Measurements from ENCODE around the gene VASN.

VASN gene

DNA sequence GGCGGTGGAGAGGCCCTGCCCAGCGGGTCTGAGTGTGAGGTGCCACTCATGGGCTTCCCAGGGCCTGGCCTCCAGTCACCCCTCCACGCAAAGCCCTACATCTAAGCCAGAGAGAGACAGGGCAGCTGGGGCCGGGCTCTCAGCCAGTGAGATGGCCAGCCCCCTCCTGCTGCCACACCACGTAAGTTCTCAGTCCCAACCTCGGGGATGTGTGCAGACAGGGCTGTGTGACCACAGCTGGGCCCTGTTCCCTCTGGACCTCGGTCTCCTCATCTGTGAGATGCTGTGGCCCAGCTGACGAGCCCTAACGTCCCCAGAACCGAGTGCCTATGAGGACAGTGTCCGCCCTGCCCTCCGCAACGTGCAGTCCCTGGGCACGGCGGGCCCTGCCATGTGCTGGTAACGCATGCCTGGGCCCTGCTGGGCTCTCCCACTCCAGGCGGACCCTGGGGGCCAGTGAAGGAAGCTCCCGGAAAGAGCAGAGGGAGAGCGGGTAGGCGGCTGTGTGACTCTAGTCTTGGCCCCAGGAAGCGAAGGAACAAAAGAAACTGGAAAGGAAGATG, 11.2 kb downstream of the VASN start:
- Histone ChIP-seq H3K36me3 (replicated peaks; ENCODE audit: insufficient read depth, low read length) (peaks cover 3% of the 10 kb centered on the region; the same call in 1 of the 2 replicates), H3K9me2 (replicated peaks; ENCODE audit: insufficient read depth, low read length) (no peaks in the 10 kb centered on the region), H2AFZ (ENCODE audit: low read length) (no peak overlapping the region), H3K4me3 (ENCODE audit: low read length) (no peak overlapping the region), H3K4me1 (ENCODE audit: low read length) (no peaks in the 10 kb centered on the region), H3K9me3 (replicated peaks; ENCODE audit: insufficient read depth, low read length) (no peaks in the 10 kb centered on the region), H3K79me2 (ENCODE audit: low read length) (no peaks in the 10 kb centered on the region; the same call in 1 of the 2 replicates), H3F3A (ENCODE audit: insufficient read depth, low read length) (no peaks in the 10 kb centered on the region), H3K4me2 (ENCODE audit: low read depth, low read length) (no peak overlapping the region), H3K27me3 (replicated peaks; ENCODE audit: insufficient read depth, low read length) (no peaks in the 10 kb centered on the region), H3K27ac (ENCODE audit: low read length) (no peak overlapping the region), H4K20me1 (ENCODE audit: insufficient read depth, low read length) (no peaks in the 10 kb centered on the region), H3K9ac (ENCODE audit: low read length) (no peak overlapping the region)
- TF ChIP-seq, protein P1, sequence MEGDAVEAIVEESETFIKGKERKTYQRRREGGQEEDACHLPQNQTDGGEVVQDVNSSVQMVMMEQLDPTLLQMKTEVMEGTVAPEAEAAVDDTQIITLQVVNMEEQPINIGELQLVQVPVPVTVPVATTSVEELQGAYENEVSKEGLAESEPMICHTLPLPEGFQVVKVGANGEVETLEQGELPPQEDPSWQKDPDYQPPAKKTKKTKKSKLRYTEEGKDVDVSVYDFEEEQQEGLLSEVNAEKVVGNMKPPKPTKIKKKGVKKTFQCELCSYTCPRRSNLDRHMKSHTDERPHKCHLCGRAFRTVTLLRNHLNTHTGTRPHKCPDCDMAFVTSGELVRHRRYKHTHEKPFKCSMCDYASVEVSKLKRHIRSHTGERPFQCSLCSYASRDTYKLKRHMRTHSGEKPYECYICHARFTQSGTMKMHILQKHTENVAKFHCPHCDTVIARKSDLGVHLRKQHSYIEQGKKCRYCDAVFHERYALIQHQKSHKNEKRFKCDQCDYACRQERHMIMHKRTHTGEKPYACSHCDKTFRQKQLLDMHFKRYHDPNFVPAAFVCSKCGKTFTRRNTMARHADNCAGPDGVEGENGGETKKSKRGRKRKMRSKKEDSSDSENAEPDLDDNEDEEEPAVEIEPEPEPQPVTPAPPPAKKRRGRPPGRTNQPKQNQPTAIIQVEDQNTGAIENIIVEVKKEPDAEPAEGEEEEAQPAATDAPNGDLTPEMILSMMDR (IDR thresholded peaks at IDR 0.05; ENCODE audit: low read length), result no peak
- no peak for TF ChIP-seq EZH2 (optimal IDR thresholded peaks at IDR 0.05; ENCODE audit: low read depth, low read length)
- no peak for TF ChIP-seq EZH2phosphoT487 (IDR thresholded peaks at IDR 0.05; ENCODE audit: low read length)
- DNase-seq, result no peak

DNA sequence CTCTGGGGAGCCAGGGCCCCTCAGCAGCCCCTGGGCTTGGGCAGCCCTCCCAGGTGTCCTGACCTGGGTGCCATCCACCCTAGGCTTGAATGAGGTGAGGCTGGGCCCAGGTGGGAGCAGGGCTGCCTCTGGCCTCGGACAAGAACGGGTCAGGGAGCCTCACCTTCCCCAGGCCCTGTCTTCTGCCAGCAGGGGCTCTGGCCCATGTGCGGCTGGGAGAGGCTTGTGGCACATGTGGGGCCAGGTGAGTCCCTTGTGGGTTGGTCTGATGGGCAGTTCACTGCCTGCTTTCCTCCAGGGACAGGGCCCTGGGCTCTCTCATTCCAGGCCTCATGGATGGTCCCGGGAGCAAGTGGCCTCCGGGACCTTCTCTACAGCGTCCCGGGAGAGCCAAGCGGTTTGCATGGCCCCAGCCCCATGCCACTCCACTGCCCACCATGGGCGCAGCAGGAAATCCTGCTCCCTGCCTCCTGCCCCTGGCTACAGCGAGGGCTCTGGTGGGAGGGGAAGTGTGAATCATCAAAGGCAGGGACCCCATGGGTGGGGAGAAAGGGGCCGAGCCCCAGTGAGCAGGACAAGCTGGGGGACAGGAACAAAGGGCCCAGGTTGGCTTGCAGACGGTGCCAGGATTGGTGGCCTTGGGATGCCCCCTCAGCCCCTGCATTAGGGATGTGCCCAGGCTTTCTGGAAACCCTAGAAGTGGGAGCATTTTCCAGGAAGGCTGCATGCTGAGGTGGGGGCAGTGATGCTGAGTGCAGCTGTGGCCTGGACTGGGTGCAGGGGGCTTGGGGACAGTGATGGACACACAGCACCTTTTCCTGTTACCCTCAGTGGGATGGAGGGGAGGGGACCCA, 12.2 kb downstream of the VASN start:
- no peak overlapping the region for H3K4me2 ChIP-seq (ENCODE audit: low read depth, low read length)
- peaks cover 3% of the 10 kb centered on the region; the same call in 1 of the 2 replicates for H3K36me3 ChIP-seq (replicated peaks; ENCODE audit: insufficient read depth, low read length)
- no peaks in the 10 kb centered on the region; the same call in 1 of the 2 replicates for H3K79me2 ChIP-seq (ENCODE audit: low read length)
- TF ChIP-seq, protein P1 (IDR thresholded peaks at IDR 0.05; ENCODE audit: low read length), result no peak
- TF ChIP-seq EZH2phosphoT487 (IDR thresholded peaks at IDR 0.05; ENCODE audit: low read length) (no peak), EZH2 (optimal IDR thresholded peaks at IDR 0.05; ENCODE audit: low read depth, low read length) (no peak)
- DNase-seq, result no peak
- H3K4me1 ChIP-seq (ENCODE audit: low read length), result no peaks in the 10 kb centered on the region
- H3F3A ChIP-seq (ENCODE audit: insufficient read depth, low read length), result no peaks in the 10 kb centered on the region
- H2AFZ ChIP-seq (ENCODE audit: low read length), result no peak overlapping the region
- no peaks in the 10 kb centered on the region for H4K20me1 ChIP-seq (ENCODE audit: insufficient read depth, low read length)
- H3K9me3 ChIP-seq (replicated peaks; ENCODE audit: insufficient read depth, low read length), result no peaks in the 10 kb centered on the region
- no peak overlapping the region for H3K27ac ChIP-seq (ENCODE audit: low read length)
- no peaks in the 10 kb centered on the region for H3K9me2 ChIP-seq (replicated peaks; ENCODE audit: insufficient read depth, low read length)
- no peak overlapping the region for H3K4me3 ChIP-seq (ENCODE audit: low read length)
- H3K27me3 ChIP-seq (replicated peaks; ENCODE audit: insufficient read depth, low read length), result no peaks in the 10 kb centered on the region
- no peak overlapping the region for H3K9ac ChIP-seq (ENCODE audit: low read length)

DNA sequence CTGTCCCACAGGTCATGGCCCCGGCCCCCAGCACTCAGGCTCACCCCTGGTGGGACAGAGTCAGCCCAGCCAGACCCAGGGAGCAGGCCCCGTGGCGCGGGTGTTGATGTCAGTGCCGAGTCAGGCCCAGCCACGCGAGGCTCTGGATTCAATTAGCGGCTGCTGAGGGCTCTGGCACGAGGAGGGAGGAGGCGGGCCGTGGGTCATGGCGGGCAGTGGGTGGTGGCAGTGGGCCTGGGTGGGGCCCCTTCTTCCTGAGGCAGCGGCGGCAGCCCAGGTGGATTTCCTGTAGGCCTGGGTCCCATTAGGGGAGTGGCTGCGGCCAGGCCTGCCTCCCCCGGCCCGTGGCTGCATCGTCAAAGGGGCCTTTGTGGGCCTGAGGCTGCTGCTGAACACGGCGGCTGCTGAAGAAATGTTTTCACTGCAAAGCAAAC, 12.9 kb downstream of the VASN start:
- Histone ChIP-seq H2AFZ (ENCODE audit: low read length) (no peak overlapping the region), H3K4me1 (ENCODE audit: low read length) (no peaks in the 10 kb centered on the region), H3K79me2 (ENCODE audit: low read length) (peaks cover under 1% of the 10 kb centered on the region; the same call in 1 of the 2 replicates), H3K36me3 (replicated peaks; ENCODE audit: insufficient read depth, low read length) (peaks cover 3% of the 10 kb centered on the region; the same call in 1 of the 2 replicates), H3F3A (ENCODE audit: insufficient read depth, low read length) (no peaks in the 10 kb centered on the region), H3K9ac (ENCODE audit: low read length) (no peak overlapping the region), H3K4me2 (ENCODE audit: low read depth, low read length) (no peak overlapping the region), H3K27ac (ENCODE audit: low read length) (no peak overlapping the region), H3K27me3 (replicated peaks; ENCODE audit: insufficient read depth, low read length) (no peaks in the 10 kb centered on the region), H3K9me2 (replicated peaks; ENCODE audit: insufficient read depth, low read length) (no peaks in the 10 kb centered on the region), H3K9me3 (replicated peaks; ENCODE audit: insufficient read depth, low read length) (no peaks in the 10 kb centered on the region), H3K4me3 (ENCODE audit: low read length) (no peak overlapping the region), H4K20me1 (ENCODE audit: insufficient read depth, low read length) (no peaks in the 10 kb centered on the region)
- no peak for TF ChIP-seq EZH2 (optimal IDR thresholded peaks at IDR 0.05; ENCODE audit: low read depth, low read length)
- TF ChIP-seq, protein P1 (IDR thresholded peaks at IDR 0.05; ENCODE audit: low read length), result no peak
- DNase-seq, result no peak
